Measurements from ENCODE around the gene WNT11.

The WNT11 gene

GRCh38 chr11:76230392-76230791 lies 24.1 kb upstream of the WNT11 start:
- Histone ChIP-seq H3K79me2 (ENCODE audit: low read length) (no peaks in the 10 kb centered on the region), H3K27me3 (replicated peaks; ENCODE audit: insufficient read depth, low read length) (no peaks in the 10 kb centered on the region), H3K4me1 (ENCODE audit: low read length) (peaks cover 44% of the 10 kb centered on the region), H3K36me3 (replicated peaks; ENCODE audit: insufficient read depth, low read length) (no peaks in the 10 kb centered on the region), H3K4me2 (ENCODE audit: low read depth, low read length) (no peak overlapping the region), H3K27ac (ENCODE audit: low read length) (no peak overlapping the region), H3K9ac (ENCODE audit: low read length) (no peak overlapping the region), H3K9me3 (replicated peaks; ENCODE audit: insufficient read depth, low read length) (no peaks in the 10 kb centered on the region), H3F3A (ENCODE audit: insufficient read depth, low read length) (peaks cover 23% of the 10 kb centered on the region), H4K20me1 (ENCODE audit: insufficient read depth, low read length) (no peaks in the 10 kb centered on the region), H3K9me2 (replicated peaks; ENCODE audit: insufficient read depth, low read length) (no peaks in the 10 kb centered on the region), H2AFZ (ENCODE audit: low read length) (no peak overlapping the region), H3K4me3 (ENCODE audit: low read length) (no peak overlapping the region)
- DNase-seq: no peak
- TF ChIP-seq EZH2phosphoT487 (IDR thresholded peaks at IDR 0.05; ENCODE audit: low read length) (no peak), CTCF (IDR thresholded peaks at IDR 0.05; ENCODE audit: low read length) (no peak), EZH2 (optimal IDR thresholded peaks at IDR 0.05; ENCODE audit: low read depth, low read length) (no peak)

GRCh38 chr11:76229690-76230240 lies 23.5 kb upstream of the WNT11 start:
- H4K20me1 ChIP-seq (ENCODE audit: insufficient read depth, low read length): no peaks in the 10 kb centered on the region
- no peak for DNase-seq
- H2AFZ ChIP-seq (ENCODE audit: low read length): no peak overlapping the region
- H3K79me2 ChIP-seq (ENCODE audit: low read length): no peaks in the 10 kb centered on the region
- H3K9ac ChIP-seq (ENCODE audit: low read length): no peak overlapping the region
- no peaks in the 10 kb centered on the region for H3K9me3 ChIP-seq (replicated peaks; ENCODE audit: insufficient read depth, low read length)
- H3K4me2 ChIP-seq (ENCODE audit: low read depth, low read length): no peak overlapping the region
- no peaks in the 10 kb centered on the region for H3K9me2 ChIP-seq (replicated peaks; ENCODE audit: insufficient read depth, low read length)
- H3K4me3 ChIP-seq (ENCODE audit: low read length): no peak overlapping the region
- H3K27me3 ChIP-seq (replicated peaks; ENCODE audit: insufficient read depth, low read length): no peaks in the 10 kb centered on the region
- H3K27ac ChIP-seq (ENCODE audit: low read length): no peak overlapping the region
- TF ChIP-seq EZH2phosphoT487 (IDR thresholded peaks at IDR 0.05; ENCODE audit: low read length): no peak
- no peak for TF ChIP-seq CTCF (IDR thresholded peaks at IDR 0.05; ENCODE audit: low read length)
- TF ChIP-seq EZH2 (optimal IDR thresholded peaks at IDR 0.05; ENCODE audit: low read depth, low read length): no peak
- peaks cover 44% of the 10 kb centered on the region for H3K4me1 ChIP-seq (ENCODE audit: low read length)
- no peaks in the 10 kb centered on the region for H3K36me3 ChIP-seq (replicated peaks; ENCODE audit: insufficient read depth, low read length)
- peaks cover 21% of the 10 kb centered on the region for H3F3A ChIP-seq (ENCODE audit: insufficient read depth, low read length)

GRCh38 chr11:76228875-76229149 lies 22.5 kb upstream of the WNT11 start:
- Histone ChIP-seq H2AFZ (ENCODE audit: low read length) (no peak overlapping the region), H3K79me2 (ENCODE audit: low read length) (no peaks in the 10 kb centered on the region), H3K4me1 (ENCODE audit: low read length) (peaks cover 35% of the 10 kb centered on the region), H3K4me2 (ENCODE audit: low read depth, low read length) (no peak overlapping the region), H3F3A (ENCODE audit: insufficient read depth, low read length) (peaks cover 19% of the 10 kb centered on the region), H3K9ac (ENCODE audit: low read length) (no peak overlapping the region), H4K20me1 (ENCODE audit: insufficient read depth, low read length) (no peaks in the 10 kb centered on the region), H3K9me2 (replicated peaks; ENCODE audit: insufficient read depth, low read length) (no peaks in the 10 kb centered on the region), H3K27ac (ENCODE audit: low read length) (no peak overlapping the region), H3K36me3 (replicated peaks; ENCODE audit: insufficient read depth, low read length) (no peaks in the 10 kb centered on the region), H3K27me3 (replicated peaks; ENCODE audit: insufficient read depth, low read length) (no peaks in the 10 kb centered on the region), H3K9me3 (replicated peaks; ENCODE audit: insufficient read depth, low read length) (no peaks in the 10 kb centered on the region), H3K4me3 (ENCODE audit: low read length) (no peak overlapping the region)
- no peak for DNase-seq
- TF ChIP-seq EZH2phosphoT487 (IDR thresholded peaks at IDR 0.05; ENCODE audit: low read length) (no peak), EZH2 (optimal IDR thresholded peaks at IDR 0.05; ENCODE audit: low read depth, low read length) (no peak)

GRCh38 chr11:76228071-76228874 lies 22.0 kb upstream of the WNT11 start:
- H3K9ac ChIP-seq (ENCODE audit: low read length): no peak overlapping the region
- H3K4me3 ChIP-seq (ENCODE audit: low read length): no peak overlapping the region
- H3K4me2 ChIP-seq (ENCODE audit: low read depth, low read length): no peak overlapping the region; the same call in 1 of the 2 replicates
- no peak overlapping the region for H3K27ac ChIP-seq (ENCODE audit: low read length)
- no peak for DNase-seq
- peaks cover 19% of the 10 kb centered on the region for H3F3A ChIP-seq (ENCODE audit: insufficient read depth, low read length)
- no peaks in the 10 kb centered on the region for H3K9me2 ChIP-seq (replicated peaks; ENCODE audit: insufficient read depth, low read length)
- H3K79me2 ChIP-seq (ENCODE audit: low read length): no peaks in the 10 kb centered on the region
- H3K27me3 ChIP-seq (replicated peaks; ENCODE audit: insufficient read depth, low read length): no peaks in the 10 kb centered on the region
- H3K9me3 ChIP-seq (replicated peaks; ENCODE audit: insufficient read depth, low read length): no peaks in the 10 kb centered on the region
- no peak overlapping the region for H2AFZ ChIP-seq (ENCODE audit: low read length)
- TF ChIP-seq CTCF (IDR thresholded peaks at IDR 0.05; ENCODE audit: low read length): no peak
- no peaks in the 10 kb centered on the region for H4K20me1 ChIP-seq (ENCODE audit: insufficient read depth, low read length)
- H3K36me3 ChIP-seq (replicated peaks; ENCODE audit: insufficient read depth, low read length): no peaks in the 10 kb centered on the region
- peaks cover 33% of the 10 kb centered on the region for H3K4me1 ChIP-seq (ENCODE audit: low read length)

Data from MM.1S (cell line).